Hindlimb muscle (tissue), 1 donor: ENCODE measurements around the gene UBD. TPM values are rescaled to one million over a fixed set of nuclear protein-coding genes. Genes with fewer than 3 reads are reported as not detected.

Experiments used
- DNase-seq: peaks from one replicate; pipeline ENCODE4 v3.0.0-alpha.2; 2013
- polyA plus RNA-seq: library from polyadenylated mRNA; unstranded; fragments of 120-200 nt; gene quantifications from one replicate; pipeline ENCODE4 v1.2.1, GENCODE V29; 2013; ENCODE audit not compliant: insufficient read length

The UBD gene
- polyA plus RNA-seq, 1 donor = 0.25 TPM

GRCh38 chr6:29561091-29561490 is 1.6 kb upstream of the UBD start:
- DNase-seq = no peak

- DNase-seq = no peak
Measured at GRCh38 chr6:29558439-29559079, 973 bp downstream of the UBD start.

- DNase-seq = no peak
Measured at GRCh38 chr6:29557320-29557719, 2.2 kb downstream of the UBD start.

DNA sequence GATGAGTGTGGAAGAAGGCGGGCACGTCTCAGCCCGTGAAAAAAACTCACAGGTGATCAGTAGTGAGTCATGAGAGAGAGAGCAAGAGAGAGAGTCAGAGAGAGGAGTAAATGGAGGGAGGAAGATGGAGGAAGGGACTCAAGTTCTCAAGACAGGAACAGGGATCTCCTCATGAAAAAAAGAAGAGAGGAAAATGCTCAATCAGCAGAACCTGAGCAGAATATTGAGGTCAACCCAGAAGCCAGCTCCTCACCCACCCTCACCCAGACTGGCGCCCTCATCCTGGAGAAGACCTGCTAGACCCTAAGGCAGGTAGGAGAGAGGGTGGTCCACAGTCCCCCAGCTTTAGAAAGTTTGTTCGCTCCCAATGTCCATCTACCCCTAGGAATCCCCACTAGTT is 4.8 kb downstream of the UBD start:
- no peak for DNase-seq

DNA sequence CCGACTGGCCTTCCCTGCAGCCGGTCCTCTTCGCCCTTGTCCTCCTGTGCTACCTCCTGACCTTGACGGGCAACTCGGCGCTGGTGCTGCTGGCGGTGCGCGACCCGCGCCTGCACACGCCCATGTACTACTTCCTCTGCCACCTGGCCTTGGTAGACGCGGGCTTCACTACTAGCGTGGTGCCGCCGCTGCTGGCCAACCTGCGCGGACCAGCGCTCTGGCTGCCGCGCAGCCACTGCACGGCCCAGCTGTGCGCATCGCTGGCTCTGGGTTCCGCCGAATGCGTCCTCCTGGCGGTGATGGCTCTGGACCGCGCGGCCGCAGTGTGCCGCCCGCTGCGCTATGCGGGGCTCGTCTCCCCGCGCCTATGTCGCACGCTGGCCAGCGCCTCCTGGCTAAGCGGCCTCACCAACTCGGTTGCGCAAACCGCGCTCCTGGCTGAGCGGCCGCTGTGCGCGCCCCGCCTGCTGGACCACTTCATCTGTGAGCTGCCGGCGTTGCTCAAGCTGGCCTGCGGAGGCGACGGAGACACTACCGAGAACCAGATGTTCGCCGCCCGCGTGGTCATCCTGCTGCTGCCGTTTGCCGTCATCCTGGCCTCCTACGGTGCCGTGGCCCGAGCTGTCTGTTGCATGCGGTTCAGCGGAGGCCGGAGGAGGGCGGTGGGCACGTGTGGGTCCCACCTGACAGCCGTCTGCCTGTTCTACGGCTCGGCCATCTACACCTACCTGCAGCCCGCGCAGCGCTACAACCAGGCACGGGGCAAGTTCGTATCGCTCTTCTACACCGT is 6.1 kb downstream of the UBD start:
- DNase-seq = peak; percentile 50

DNA sequence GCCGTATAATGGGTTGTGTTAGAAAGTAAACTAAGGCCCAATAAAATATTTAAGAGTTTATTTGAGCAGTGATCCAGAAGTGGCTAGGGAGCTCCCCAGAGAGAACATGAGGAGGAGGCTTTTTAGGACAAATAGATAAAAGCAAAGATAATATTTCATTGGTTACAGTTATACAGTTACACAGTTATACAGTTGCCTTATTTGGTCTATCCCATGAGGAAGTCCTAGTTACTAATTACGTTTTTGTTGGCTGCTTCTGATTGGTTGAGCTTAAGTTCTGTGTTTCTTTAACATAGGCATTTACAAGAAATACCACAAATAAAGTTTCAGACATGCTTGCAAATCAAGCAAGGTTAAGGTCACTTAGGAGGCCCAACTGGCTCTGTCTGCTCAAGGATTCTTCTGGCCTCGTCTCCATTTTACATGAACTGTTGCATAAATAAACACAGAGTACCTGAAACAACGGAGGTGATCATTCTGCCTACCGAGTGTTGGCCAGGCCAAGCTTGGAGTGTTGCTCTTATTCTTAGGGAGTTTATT is 7.0 kb downstream of the UBD start:
- peak; percentile 58 for DNase-seq

DNA sequence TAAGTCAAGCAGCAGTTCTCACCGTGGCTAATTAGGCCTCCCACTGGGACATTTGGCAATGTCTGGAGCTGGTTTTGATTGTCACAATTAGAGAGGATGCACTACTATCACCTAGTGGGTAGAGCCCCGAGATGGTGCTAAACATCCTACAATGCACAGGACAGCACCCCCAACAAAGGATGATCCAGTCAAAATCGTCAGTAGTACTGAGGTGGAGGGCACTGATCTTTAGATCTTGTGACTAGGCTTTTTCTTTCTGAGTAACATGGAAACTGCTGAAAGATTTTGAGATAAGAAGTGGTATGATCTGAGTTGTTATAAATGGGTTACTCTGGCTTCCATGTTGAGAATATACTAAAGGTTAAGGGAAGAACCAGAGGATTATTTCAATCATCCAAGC is 12.0 kb downstream of the UBD start:
- no peak for DNase-seq

- DNase-seq = no peak
Measured at GRCh38 chr6:29537714-29538403, 21.7 kb downstream of the UBD start.

DNA sequence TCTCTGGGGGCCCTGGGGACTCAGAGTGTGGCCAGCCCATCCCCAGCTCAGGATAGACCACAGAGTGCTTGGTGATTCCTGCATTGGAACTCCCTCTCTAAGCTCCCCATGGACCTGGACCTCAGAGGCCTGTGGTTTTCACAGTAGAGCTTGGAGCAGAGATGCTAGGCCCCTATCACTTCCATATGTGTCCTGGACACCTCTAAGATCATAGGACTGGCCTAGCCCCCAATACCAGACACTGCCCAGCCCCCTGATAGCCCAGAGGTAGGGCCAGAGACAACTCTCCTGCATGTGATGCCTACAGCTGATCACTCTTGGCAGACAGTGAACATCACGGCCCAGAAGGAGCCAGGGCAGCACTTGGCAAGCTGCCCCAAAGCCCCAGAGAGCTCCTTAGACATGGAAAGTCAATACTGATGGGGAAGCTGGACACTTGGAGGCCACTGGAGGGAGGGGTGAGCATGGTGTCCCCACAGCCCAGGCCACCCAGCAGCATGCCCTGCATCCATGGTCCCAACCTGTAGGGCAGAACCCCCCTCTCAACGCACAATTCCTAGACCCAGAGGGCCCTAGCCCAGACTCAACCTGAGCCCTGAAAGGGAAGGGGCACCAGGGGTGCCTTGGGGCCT is 27.1 kb downstream of the UBD start:
- no peak for DNase-seq

DNA sequence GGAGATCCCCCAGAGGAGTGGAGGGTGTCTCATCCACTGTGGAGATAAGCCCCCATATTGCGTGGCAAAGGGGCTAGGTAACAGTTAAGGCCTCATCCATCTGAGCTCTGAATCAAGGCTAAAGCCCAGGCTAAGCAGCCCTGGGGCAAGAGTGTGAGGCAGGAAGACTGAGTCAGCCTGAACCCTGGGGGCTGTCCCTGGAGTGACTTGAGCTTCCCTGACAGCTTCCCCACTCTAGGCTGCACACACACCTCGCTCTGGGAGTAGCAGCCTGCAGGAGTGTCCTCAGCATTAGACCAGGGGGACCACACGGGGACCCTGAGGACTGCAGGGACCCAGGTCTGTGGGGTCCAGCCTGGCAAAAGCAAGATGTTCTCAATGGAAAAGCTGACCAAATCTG is 27.9 kb downstream of the UBD start:
- no peak for DNase-seq

DNA sequence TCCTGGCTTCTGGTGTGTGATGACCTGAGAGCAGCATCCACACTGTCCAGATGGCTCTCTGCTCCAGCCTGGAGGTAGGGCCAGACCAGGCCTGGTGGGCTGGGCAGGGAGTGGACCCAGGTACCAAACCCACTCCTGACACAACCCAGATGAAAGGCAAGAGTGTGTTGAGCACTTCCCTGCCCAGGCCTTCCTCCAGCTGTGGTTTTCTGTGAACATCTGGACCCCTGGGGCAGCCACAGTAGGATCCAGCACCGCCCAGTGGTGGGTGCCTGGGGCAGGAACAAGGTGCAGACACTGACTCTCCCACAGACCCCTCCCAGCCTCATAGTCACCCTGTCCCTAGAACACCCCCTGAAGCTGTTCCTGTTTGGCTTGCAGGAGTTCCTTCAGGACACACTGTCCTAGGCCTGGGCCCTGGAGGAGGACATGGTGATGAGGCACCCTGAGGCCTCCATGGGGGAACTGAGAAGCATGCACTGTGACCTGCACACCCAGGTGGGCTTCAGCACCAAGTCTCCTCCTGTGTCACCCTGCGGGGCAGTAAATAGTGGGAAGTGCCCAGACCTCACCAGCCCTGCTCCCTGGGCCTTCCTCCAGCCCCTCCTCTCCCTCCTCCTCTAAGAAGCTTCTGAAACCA is 28.7 kb downstream of the UBD start:
- DNase-seq = no peak

DNA sequence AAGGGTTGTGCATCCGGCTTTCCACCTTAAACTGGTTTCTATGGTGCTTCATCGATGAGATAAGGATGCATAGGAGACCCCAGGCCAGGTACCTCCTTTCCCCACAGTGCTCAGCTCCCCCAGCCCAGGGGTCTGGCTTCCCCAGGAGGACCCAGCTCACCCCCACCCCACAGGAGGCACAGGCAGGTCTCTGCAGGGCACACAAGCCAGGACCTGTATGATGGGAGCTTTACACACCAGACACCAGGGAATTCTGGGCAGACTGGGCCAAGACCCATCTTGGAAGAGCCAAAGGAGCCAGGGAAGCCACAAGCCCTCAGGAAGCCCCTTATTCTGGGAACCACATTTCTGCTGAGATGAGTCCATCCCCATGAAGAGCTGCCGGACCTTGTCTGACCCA is 29.6 kb downstream of the UBD start:
- DNase-seq = no peak

GRCh38 chr6:29528988-29529560 is 30.5 kb downstream of the UBD start:
- DNase-seq = no peak

DNA sequence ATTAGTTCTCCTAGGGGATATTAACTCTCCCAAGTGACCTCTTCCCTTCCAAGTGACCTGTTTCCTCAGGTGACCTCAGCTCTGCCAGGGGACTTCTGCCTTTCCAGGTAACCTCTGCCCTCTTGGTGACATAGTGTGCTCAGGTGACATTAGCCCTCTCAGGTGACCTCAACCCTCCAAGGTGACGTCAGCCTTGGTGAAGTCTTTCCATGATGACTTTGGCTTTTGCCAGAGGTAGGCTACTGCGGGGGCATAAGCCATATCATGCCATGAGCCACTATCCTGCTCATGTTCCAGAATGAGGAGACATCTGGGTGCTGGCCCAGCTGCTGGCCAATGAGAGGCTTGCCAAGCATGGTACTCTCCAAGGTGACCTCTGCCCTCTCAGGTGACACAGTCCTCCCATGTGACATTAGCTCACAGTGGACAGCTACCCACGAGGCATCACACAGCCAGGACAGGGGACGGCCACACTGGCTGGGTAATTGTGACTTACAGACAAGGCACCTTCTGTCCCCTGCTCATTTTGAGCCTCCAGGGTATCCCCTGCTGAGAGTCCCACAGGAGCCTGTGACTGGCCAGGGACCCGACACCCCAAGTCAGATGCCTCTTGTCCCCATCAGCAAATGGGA is 31.1 kb downstream of the UBD start:
- DNase-seq = no peak

DNA sequence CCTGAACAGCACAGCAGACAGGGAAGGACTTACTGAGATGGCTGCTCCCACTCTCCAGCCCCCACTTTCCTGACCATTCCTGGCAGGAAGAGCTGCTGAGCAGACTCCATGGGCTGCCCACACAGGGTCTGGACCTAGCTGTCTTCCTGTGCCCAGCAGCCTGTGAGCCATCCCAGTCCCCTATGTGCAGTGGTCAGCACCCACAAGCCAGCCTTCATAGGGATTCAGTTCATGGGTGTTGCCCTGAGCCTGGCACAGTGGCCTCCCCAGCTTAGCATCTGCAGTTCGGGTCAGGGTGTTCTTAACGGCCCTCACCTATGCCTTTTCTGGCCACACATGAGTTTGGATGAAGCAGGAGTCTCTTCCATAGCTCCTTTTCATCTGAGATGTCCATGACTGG is 32.0 kb downstream of the UBD start:
- no peak for DNase-seq

DNA sequence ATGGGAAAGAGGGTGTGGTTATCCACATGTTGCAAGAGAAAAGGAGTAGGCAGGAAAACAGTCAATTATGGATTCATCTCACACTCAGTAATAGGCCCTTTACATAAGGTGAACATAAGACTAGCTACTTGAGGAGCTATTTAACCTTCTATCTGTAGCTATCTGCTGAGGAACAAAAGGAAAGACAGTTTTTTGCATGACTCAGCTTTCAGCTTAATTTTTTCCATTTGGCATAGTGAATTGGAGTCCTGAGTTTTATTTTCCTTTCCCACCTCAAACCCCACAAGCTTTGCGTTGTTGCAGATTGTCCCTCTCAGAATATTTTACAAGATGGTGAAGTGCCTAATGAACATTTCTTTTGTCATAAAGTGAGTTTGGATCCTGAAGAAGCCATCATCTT is 32.4 kb downstream of the UBD start:
- DNase-seq = no peak

DNA sequence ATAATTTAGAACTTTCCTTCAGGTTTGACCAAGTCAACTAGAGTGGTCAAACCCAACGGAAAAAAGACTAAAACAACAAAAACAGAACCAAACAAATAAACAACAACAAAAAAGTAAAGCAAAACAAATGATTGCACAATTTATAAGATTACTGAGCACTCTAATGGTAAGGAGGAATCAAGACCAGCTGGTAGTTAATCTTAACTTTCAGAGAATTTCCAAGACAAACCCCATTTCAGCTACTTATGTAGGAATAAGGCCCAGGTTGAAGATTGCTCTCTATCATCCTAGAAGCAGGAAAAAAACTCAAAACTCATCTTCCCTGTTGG is 34.3 kb downstream of the UBD start:
- no peak for DNase-seq

- no peak for DNase-seq
Measured at GRCh38 chr6:29524444-29525310, 34.9 kb downstream of the UBD start.

- DNase-seq = no peak
Measured at GRCh38 chr6:29524044-29524443, 35.5 kb downstream of the UBD start.

DNA sequence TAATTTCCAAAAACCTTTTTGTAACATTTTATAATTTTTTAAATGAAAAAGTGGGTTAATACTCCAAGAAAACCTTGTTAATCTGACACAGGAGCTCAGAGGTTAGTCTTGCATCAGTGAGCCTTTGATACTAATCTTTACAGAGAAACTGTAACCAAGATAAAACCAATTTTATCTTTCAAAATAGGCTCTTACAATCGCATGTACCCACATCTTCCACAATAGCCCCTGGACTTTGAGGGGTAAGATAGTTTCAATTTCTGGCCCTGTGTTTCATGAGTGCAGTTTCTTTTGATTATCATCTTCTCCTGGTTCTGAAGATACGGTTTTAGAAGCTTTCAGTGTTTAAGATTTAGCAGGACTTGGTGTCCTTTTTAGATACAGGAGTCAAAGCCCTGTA is 37.3 kb downstream of the UBD start:
- DNase-seq = no peak
